ENCODE data around the gene KDM6B.
"Not testable (repeated sequence)": the region's sequence is repeated elsewhere in the genome, so short reads cannot be mapped to it uniquely, and the experiment has no call there.

KDM6B gene

GRCh38 chr17:7833795-7834541 is at the start of gene KDM6B:
Gene KDM6B, plus strand, starts transcription at chr17:7834217. Its CDS starts 11,338 bp downstream, at chr17:7845555.
- peak; percentile 50 to 91 for DNase-seq

GRCh38 chr17:7786866-7787265 is 47.2 kb upstream of the KDM6B start:
- DNase-seq, result no peak

GRCh38 chr17:7789131-7789530 is 44.9 kb upstream of the KDM6B start:
- no peak for DNase-seq

- no peak for DNase-seq
Observed at GRCh38 chr17:7790150-7790549, 43.9 kb upstream of the KDM6B start.

GRCh38 chr17:7792611-7793010 is 41.4 kb upstream of the KDM6B start:
- DNase-seq, result no peak

GRCh38 chr17:7794075-7794663 is 39.8 kb upstream of the KDM6B start:
- no peak for DNase-seq

GRCh38 chr17:7797976-7798375 is 36.0 kb upstream of the KDM6B start:
- no peak for DNase-seq

GRCh38 chr17:7798839-7799238 is 35.2 kb upstream of the KDM6B start:
- no peak for DNase-seq

GRCh38 chr17:7803981-7804380 is 30.0 kb upstream of the KDM6B start:
- DNase-seq, result no peak

- DNase-seq, result no peak
Observed at GRCh38 chr17:7806587-7806986, 27.4 kb upstream of the KDM6B start.

- no peak for DNase-seq
Observed at GRCh38 chr17:7807206-7807605, 26.8 kb upstream of the KDM6B start.

- DNase-seq, result no peak
Observed at GRCh38 chr17:7809086-7809790, 24.8 kb upstream of the KDM6B start.

GRCh38 chr17:7809791-7810343 is 24.1 kb upstream of the KDM6B start:
- not testable (repeated sequence) for DNase-seq

GRCh38 chr17:7811251-7811650 is 22.8 kb upstream of the KDM6B start:
- no peak for DNase-seq

GRCh38 chr17:7814969-7815368 is 19.0 kb upstream of the KDM6B start:
- no peak for DNase-seq

GRCh38 chr17:7816926-7817642 is 16.9 kb upstream of the KDM6B start:
- DNase-seq, result no peak

GRCh38 chr17:7817643-7817964 is 16.4 kb upstream of the KDM6B start:
- DNase-seq, result no peak

- DNase-seq, result no peak
Observed at GRCh38 chr17:7818026-7818425, 16.0 kb upstream of the KDM6B start.

GRCh38 chr17:7818746-7819645 is 15.0 kb upstream of the KDM6B start:
- DNase-seq, result no peak

GRCh38 chr17:7820231-7820630 is 13.8 kb upstream of the KDM6B start:
- no peak for DNase-seq

- no peak for DNase-seq
Observed at GRCh38 chr17:7822126-7822525, 11.9 kb upstream of the KDM6B start.

GRCh38 chr17:7823581-7824001 is 10.4 kb upstream of the KDM6B start:
- DNase-seq, result no peak
